ENCODE data around the gene SLC28A3. TPM values are rescaled to one million over a fixed set of nuclear protein-coding genes. Genes with fewer than 3 reads are reported as not detected.

The SLC28A3 gene
- total RNA-seq, 3 donors from 2014 or later = 0.35 to 7.2 (median 0.41) TPM

GRCh38 chr9:84338792-84339191 is 1.8 kb downstream of the SLC28A3 start:
- Histone ChIP-seq H3K4me1 (ENCODE audit: low read depth) (no peaks in the 10 kb centered on the region), H3K36me3 (ENCODE audit: low read depth) (no peaks in the 10 kb centered on the region), H3K9me3 (no peaks in the 10 kb centered on the region), H3K4me3 (no peak overlapping the region)
- no peak for TF ChIP-seq CTCF (IDR thresholded peaks at IDR 0.05)
- DNase-seq (peak in 1 of 3 donors; percentile 14), ATAC-seq (peak; percentile 78)
- intact Hi-C loops (cut with DNase I, micrococcal nuclease) = no loop called here

GRCh38 chr9:84337252-84337651 is 3.3 kb downstream of the SLC28A3 start:
- ATAC-seq (peak; percentile 50), DNase-seq (peak in 1 of 3 donors; percentile 14)
- no peak for TF ChIP-seq CTCF (IDR thresholded peaks at IDR 0.05)
- Histone ChIP-seq H3K4me1 (ENCODE audit: low read depth) (no peaks in the 10 kb centered on the region), H3K4me3 (no peak overlapping the region), H3K9me3 (no peaks in the 10 kb centered on the region), H3K36me3 (ENCODE audit: low read depth) (no peaks in the 10 kb centered on the region)
- intact Hi-C loops (cut with DNase I, micrococcal nuclease) = no loop called here

GRCh38 chr9:84331119-84331809 is 9.3 kb downstream of the SLC28A3 start:
- Histone ChIP-seq H3K9me3 (no peaks in the 10 kb centered on the region), H3K36me3 (ENCODE audit: low read depth) (no peaks in the 10 kb centered on the region), H3K4me1 (ENCODE audit: low read depth) (peaks cover 4% of the 10 kb centered on the region), H3K4me3 (no peak overlapping the region)
- ATAC-seq (peak; percentile 92), DNase-seq (no peak)
- no peak for TF ChIP-seq CTCF (IDR thresholded peaks at IDR 0.05)
- intact Hi-C loops (cut with DNase I, micrococcal nuclease) = no loop called here

GRCh38 chr9:84330246-84330645 is 10.3 kb downstream of the SLC28A3 start:
- intact Hi-C loops (cut with DNase I, micrococcal nuclease) = no loop called here
- DNase-seq = no peak
- no peaks in the 10 kb centered on the region for H3K9me3 ChIP-seq
- peaks cover 4% of the 10 kb centered on the region for H3K4me1 ChIP-seq (ENCODE audit: low read depth)
- H3K4me3 ChIP-seq = no peak overlapping the region
- no peak for ATAC-seq
- no peak for TF ChIP-seq CTCF (IDR thresholded peaks at IDR 0.05)
- no peaks in the 10 kb centered on the region for H3K36me3 ChIP-seq (ENCODE audit: low read depth)

GRCh38 chr9:84327184-84327583 is 13.4 kb downstream of the SLC28A3 start:
- TF ChIP-seq CTCF (IDR thresholded peaks at IDR 0.05) = no peak
- Histone ChIP-seq H3K4me1 (ENCODE audit: low read depth) (peaks cover 4% of the 10 kb centered on the region), H3K4me3 (no peak overlapping the region), H3K36me3 (ENCODE audit: low read depth) (no peaks in the 10 kb centered on the region), H3K9me3 (no peaks in the 10 kb centered on the region)
- DNase-seq (no peak), ATAC-seq (no peak)
- intact Hi-C loops (cut with DNase I, micrococcal nuclease) = no loop called here
